ENCODE data around the gene HPCA.

DNA sequence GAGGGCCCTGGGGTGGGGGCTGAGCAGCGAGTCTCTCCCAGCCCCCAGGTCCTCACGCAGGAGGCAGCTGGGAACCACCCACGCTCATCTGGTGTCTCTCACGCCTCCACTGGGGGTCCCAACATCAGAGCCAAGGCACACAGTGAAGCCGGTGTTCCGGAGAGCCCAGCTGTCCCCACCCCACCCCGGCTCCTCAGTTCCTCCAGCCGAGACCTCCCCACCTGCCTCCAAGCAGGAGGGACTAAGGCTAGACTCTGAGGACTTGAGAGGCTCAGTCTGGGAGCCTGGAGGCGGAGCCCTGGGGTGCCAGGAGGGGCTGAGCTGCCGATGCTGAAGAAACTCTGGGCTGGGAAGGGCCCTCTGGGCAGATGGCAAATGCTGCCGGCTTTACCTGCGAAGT is 1.6 kb upstream of the HPCA start:
- TF ChIP-seq EZH2phosphoT487 (IDR thresholded peaks at IDR 0.05; ENCODE audit: insufficient read depth, low read depth) (no peak), EZH2 (IDR thresholded peaks at IDR 0.05; ENCODE audit: insufficient read depth, poor library complexity, severe bottlenecking) (no peak)

Measured in GM23248 (cell line).